PFSK-1 (cell line): ENCODE measurements around the gene EVC2.

Source experiments
- FOXP2 ChIP-seq: optimal IDR thresholded peaks from 2 replicates; pipeline ENCODE3; 2011; ENCODE audit warnings: borderline replicate concordance, control low read depth, inconsistent platforms; ENCODE audit not compliant: insufficient read depth; ENCODE audit errors: extremely low read length, extremely low read depth
- POLR2AphosphoS5 ChIP-seq: IDR thresholded peaks from 2 replicates; pipeline ENCODE4 v1.6.1; 2012; ENCODE audit warnings: low read depth, mild to moderate bottlenecking, control low read depth, low read length, moderate library complexity
- SIN3A ChIP-seq: IDR thresholded peaks from 2 replicates; pipeline ENCODE4 v1.6.1; 2012; ENCODE audit warnings: mild to moderate bottlenecking, low read length, moderate library complexity, borderline replicate concordance; ENCODE audit not compliant: insufficient read depth
- TAF1 ChIP-seq: IDR thresholded peaks from 2 replicates; pipeline ENCODE4 v1.6.1; 2012; ENCODE audit warnings: low read length, control low read depth, borderline replicate concordance; ENCODE audit not compliant: insufficient read depth
- TF ChIP-seq, protein P1 (sequence below), 2 experiments: IDR thresholded peaks; 2 replicates each; pipeline versions ENCODE4 v1.6.1 to v1.8.0; 2011 to 2012; ENCODE audit warnings: low read depth in 2 of 2, low read length in 2 of 2, control low read depth in 1 of 2, inconsistent platforms in 1 of 2, mild to moderate bottlenecking in 1 of 2, moderate library complexity in 1 of 2; ENCODE audit not compliant: insufficient read depth in 1 of 2

Gene EVC2

DNA sequence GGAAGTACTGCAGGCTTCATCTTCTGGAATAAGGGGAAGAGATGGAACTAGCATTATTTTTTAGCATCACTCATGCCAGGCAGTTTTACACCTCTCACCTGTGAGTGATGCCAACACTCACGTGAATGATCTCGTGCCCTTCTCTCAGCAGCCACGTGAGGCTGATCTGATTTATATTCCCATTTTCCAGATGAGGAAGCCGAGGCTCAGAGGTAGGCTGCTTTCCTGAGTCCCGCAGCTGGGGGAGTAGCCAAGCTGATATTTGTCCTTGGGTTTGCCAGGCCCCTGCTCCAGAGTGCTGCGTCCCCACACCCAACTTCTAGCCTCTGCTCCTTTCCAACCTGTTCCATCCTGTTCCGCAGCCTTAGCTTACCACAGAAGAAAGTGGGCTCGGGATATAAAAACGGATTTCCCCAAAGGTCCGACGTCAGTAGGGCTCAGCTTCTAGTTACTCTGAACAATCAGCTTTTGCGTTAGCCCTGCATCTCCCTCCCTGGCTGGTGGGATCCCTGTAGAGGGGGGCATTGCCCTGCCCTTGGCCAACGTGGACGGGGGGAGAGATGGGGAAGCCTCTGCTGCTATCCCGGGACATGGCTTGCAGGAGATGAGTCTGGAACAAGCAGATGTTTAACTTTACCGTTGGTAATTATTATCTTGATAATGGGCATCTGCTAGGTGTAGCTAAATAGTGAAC is 11.9 kb upstream of the EVC2 start:
- no peak for TF ChIP-seq FOXP2
- TF ChIP-seq, protein P1, sequence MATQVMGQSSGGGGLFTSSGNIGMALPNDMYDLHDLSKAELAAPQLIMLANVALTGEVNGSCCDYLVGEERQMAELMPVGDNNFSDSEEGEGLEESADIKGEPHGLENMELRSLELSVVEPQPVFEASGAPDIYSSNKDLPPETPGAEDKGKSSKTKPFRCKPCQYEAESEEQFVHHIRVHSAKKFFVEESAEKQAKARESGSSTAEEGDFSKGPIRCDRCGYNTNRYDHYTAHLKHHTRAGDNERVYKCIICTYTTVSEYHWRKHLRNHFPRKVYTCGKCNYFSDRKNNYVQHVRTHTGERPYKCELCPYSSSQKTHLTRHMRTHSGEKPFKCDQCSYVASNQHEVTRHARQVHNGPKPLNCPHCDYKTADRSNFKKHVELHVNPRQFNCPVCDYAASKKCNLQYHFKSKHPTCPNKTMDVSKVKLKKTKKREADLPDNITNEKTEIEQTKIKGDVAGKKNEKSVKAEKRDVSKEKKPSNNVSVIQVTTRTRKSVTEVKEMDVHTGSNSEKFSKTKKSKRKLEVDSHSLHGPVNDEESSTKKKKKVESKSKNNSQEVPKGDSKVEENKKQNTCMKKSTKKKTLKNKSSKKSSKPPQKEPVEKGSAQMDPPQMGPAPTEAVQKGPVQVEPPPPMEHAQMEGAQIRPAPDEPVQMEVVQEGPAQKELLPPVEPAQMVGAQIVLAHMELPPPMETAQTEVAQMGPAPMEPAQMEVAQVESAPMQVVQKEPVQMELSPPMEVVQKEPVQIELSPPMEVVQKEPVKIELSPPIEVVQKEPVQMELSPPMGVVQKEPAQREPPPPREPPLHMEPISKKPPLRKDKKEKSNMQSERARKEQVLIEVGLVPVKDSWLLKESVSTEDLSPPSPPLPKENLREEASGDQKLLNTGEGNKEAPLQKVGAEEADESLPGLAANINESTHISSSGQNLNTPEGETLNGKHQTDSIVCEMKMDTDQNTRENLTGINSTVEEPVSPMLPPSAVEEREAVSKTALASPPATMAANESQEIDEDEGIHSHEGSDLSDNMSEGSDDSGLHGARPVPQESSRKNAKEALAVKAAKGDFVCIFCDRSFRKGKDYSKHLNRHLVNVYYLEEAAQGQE (IDR thresholded peaks at IDR 0.05; ENCODE audit: insufficient read depth in 1 of 2, low read depth in 2 of 2, low read length in 2 of 2) = no peak
- TF ChIP-seq POLR2AphosphoS5 = no peak
- TF ChIP-seq SIN3A = no peak
- TF ChIP-seq TAF1 = no peak

DNA sequence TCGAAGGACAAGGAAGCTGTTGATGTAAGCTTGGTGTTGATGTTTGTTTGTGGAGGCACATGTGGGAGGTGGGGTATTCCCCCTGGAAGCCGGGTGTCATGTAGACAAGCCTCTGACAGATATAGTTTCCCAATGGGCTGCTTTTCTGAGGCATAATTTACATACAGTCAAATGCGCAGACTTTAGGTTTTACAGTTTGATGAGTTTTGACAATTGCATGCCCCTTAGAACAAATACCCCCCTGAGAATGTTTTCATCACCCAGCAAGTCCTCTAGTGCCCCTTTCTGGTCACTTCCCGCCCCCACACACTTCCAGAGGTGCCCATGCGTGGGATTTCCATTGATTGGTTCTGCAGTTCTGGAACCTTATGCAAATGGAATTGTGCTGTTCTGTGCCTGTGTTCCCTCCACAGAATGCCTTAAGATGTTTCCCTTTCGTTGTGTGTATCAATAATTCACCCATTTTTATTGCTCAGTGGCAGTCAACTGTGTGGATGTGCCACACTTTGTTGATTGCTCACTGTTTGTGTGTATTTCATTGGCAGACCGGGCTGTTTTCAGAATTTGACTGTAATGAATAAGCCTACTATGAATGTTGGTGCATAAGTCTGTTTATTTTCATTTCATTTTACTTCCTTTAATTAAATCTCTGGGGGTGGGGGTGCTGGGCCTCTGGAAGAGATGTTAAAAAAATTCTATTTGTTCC is 11.1 kb upstream of the EVC2 start:
- no peak for TF ChIP-seq TAF1
- TF ChIP-seq, protein P1 (IDR thresholded peaks at IDR 0.05; ENCODE audit: insufficient read depth in 1 of 2, low read depth in 2 of 2, low read length in 2 of 2) = no peak

DNA sequence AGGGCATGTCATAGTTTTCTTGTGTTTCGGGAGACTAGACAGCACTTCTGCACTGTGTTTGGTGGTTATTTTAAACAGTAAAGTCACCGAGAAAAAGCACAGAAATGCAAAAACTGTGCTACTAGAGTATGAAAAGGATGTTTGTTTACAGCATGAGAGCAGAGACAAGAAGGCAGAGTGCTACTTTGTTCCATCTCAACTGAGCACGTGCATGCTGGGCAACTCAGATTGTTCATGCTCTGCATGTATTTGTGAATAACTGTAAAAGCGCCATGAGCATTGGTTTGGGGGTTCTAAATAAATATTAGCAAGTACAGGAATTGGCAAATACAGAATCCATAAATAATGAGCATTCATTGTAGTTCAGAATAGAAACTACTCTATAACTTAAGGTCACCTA is 10.1 kb upstream of the EVC2 start:
- TF ChIP-seq FOXP2 = no peak
- TF ChIP-seq TAF1 = no peak
- no peak for TF ChIP-seq POLR2AphosphoS5
- TF ChIP-seq, protein P1 (IDR thresholded peaks at IDR 0.05; ENCODE audit: insufficient read depth in 1 of 2, low read depth in 2 of 2, low read length in 2 of 2) = no peak
- TF ChIP-seq SIN3A = no peak

DNA sequence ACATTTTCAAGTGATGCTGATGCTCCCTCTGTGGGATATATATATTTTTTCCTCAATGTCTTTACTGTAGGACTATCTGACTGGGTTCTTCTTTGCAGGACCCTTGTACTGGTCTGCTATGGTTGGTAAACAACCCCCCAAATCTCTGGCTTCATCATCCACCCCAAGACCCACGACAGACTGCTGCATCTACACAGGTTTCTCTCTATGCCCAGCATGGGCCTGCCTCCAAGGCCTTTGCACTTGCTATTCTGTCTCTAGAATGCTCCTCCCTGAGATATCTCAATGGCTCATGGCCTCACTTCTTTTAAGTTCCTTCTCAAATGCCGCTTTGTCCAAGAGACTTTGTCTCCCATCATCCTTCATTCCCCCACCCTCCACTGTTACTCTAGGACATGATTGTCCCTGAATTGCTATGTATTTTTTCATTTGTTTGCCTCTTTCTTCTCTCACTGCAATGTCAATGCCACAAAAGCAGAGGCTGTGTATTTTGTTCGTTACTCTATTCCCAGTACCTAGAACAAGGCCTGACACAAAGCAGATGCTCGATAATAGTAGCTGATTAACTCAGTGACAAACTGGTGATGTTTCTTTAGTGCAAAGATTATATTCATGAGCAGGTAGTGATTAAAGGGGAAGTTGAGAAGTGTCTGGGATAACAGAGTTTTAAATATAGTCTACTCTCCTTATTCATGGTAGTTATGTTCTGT is 9.2 kb upstream of the EVC2 start:
- TF ChIP-seq, protein P1 (IDR thresholded peaks at IDR 0.05; ENCODE audit: insufficient read depth in 1 of 2, low read depth in 2 of 2, low read length in 2 of 2) = no peak
- TF ChIP-seq POLR2AphosphoS5 = no peak
- no peak for TF ChIP-seq FOXP2
- no peak for TF ChIP-seq SIN3A
- no peak for TF ChIP-seq TAF1
